Activated T-cell treated with anti-CD3 and anti-CD28 coated beads, Interleukin-2, amount 50 U/mL, for 48 hours (primary cell): Measurements from ENCODE around the gene RPL13.
A peak's percentile ranks its signal among the peaks of the same experiment; 100 is the strongest.

Source experiments
- DNase-seq, 2 experiments: peaks; one replicate each; pipeline ENCODE4 v3.0.0-alpha.2; 2020

Gene RPL13

DNA sequence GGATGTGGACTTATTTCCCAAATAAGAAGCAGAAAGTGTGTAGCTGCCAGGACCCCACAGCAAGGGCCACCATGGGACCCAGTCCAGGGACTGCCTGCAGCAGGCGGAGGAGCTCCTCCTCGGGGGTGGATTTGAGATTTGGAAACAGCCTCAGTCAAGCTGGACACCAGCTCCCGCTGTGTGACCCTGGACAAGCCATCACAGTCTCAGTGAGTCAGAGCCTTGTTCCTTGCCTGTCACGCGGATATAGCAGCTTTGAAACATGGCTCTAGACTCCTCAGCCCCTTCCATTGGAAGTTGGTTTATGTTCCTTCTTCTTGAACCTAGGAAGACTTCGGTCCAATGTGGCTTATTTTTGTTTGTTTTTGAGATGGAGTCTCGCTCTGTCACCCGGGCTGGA is 40.5 kb downstream of the RPL13 start:
- DNase-seq = no peak

GRCh38 chr16:89601906-89602272 is 41.4 kb downstream of the RPL13 start:
- no peak for DNase-seq

DNA sequence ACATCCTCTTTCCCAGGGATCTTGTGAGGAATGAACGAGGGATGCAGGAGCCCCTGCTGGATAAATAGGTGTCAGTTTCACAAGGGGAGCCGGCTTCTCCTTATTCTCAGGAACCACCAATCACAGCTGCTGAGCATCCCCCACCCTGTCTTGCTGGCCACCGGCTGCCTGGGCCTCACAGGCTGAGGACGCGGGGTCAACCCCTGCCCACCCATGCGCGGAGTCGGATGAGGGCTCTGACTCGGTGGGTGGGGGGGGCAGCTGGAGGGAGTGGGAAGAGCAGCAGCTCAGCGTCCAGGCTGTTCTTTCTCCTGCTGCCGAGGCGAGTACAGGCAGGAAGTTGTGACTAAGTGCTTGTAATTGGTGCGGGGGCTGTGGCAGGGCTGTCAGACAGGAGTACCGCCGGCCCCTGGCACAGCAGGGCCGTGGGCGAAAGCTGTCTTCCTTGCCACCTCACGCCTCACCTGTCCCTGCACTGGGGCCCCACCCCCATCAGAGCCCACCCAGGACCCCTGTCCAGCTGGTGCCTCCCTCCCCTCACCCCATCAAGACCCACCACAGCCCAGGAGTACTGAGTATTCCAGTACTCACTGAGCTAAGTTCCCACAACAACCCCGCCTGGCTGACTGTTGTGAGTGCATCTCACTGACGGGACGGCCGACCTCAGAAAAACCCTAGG is 41.9 kb downstream of the RPL13 start:
- DNase-seq = peak; percentile 76 to 81

DNA sequence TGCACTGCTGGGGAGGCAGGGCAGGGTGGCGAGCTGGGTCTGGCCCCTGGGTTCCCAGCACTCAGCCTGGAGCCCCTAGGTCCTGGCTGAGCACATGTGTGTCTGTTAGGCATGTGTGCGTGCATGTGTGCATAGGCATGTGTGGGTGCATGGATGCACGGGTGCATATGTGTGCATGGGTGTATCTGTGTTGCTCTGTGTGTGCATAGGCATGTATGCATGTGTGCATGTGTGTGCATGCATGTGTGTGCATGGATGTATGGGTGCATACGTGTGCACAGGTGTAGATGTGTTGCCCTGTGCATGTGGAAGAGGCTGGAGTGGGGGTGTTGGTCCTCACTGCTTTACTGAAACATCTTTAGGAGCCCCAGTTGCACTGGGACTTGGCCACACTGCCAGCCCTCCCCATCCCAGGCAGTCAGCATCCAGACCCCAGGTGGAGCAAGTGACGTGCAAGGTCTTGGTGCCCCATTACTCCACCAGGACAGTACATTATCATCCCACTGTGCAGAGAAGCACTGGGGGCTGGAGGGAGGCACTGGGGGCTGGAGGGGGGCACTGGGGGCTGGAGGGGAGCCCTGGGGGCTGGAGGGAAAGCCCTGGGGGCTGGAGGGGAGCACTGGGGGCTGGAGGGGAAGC is 42.6 kb downstream of the RPL13 start:
- DNase-seq = no peak

DNA sequence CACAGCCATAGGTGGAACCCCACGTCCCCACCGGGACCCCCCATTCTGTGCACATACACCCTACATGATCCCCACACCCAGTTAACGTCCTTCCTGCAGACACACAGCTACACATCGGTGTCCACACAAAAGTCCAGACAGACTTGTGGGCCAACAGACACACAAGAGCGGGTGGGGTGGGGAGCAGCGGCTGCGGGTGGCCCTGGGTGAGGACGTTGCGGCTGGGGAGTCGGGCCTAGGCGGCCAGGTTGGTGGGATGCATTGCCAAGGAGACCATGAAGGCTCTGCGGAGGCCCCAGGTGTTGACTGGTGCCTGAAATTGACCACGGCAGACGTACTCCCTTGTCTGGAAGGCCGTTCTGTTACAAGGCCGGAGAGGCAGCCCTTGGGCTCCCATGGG is 44.3 kb downstream of the RPL13 start:
- no peak for DNase-seq

DNA sequence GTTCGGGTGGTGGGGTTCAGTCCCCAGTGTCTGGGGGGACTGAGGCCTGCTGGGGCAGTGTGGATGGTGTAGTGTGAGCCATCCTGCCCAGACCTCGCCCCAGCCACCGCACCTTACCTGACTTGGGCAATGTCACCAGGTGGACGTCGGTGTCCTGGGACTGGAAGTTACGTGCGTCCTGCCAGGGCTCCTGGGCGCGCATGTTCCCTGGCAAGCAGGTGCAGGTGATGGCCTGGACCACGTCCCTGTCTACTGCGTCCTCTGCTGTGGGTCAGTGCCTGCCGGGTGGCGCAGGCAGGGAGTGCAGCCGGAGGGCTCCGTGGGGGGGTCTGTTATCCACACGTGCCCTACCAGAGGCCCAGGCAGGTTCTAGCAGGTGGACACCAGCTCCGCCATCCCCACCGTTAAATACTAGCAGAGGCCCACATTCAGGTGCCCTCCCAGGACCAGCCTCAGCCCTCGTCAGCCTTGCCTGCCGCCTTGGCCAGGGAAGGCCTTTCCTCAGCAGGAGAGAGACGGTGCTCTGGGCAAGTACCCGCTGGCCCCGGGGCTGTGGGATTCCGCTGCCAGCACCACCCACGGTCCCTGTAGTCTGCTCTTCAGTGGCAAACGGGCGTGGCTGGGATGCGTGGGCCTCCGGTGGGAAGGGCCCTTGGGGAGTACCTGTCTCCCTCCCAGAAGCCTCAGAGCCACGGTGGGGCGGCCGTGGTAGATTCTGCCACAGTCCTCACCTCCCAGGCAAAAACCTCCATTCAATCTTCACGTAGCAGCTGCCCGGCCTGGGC is 44.9 kb downstream of the RPL13 start:
- DNase-seq = no peak

GRCh38 chr16:89606006-89606405 is 45.5 kb downstream of the RPL13 start:
- no peak for DNase-seq

DNA sequence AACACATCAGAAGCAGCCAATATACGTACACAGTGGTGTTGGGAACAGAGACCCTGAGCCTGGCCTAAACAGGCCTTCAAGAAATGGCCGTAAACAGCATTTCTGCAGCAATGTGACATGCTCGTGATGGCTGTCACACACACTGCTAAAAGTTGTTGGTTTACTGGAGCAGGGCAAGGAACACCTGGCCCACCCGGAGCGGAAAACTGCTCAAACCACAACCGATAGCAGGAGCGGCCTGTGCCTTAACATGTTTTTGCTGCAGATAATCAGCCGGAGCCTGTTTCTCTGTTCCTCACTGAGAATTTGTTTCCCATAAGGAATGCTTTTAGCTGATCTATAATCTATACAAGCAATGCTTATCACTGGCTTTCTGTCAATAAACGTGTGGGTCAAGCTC is 47.0 kb downstream of the RPL13 start:
- no peak for DNase-seq

DNA sequence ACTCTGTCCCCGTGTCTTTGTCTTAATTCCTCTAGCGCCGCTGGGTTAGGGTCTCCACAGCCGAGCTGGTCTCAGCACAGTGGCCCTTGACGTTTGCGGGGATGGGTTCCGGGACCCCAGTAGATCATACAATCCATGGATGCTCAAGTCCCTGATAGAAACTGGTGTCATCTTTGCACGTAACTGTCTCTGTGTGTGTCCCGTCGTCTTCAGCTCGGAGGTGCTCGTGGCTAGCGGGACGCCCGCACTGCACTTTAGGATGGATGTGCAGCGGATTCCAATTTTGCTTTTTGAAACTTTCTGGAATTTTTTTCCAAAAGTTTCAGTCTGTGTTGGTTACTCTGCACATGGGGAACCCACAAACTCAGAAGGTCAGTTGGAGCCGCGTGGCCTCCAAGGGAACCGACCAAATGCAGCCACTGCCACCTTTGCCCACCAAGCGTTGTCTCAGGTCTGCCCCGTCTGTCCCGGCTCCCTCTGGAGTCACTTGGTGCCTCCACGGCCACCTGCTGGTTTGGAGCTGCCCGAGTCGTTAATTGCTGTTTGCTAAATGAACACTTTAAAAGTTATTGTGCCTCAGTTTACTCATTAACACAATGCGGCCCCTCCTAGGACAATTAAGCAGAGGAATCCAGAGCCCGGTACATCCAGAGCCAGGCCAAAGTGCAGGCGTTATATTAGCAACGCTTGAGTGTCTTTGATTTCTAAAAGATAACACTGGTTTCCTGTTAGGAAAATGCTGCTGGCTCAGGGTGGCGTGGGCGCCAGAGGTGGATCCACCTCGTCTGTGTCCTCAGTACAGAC is 47.7 kb downstream of the RPL13 start:
- DNase-seq = no peak

DNA sequence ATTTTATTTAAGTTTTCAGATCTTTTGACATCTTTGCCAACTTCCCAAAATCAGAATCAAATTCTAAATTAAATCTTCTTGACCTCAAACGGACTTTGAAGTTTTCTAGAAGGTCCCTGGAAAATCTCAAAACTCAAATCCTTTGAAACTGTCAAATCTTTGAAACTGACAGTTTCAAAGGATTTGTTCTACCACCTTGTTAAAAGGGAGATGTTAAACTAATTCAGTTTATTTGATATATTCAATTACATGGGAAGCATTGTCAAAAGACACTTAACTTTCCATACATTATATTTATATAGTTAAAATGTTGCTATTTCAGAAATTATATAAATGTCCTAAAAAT is 49.6 kb downstream of the RPL13 start:
- no peak for DNase-seq

DNA sequence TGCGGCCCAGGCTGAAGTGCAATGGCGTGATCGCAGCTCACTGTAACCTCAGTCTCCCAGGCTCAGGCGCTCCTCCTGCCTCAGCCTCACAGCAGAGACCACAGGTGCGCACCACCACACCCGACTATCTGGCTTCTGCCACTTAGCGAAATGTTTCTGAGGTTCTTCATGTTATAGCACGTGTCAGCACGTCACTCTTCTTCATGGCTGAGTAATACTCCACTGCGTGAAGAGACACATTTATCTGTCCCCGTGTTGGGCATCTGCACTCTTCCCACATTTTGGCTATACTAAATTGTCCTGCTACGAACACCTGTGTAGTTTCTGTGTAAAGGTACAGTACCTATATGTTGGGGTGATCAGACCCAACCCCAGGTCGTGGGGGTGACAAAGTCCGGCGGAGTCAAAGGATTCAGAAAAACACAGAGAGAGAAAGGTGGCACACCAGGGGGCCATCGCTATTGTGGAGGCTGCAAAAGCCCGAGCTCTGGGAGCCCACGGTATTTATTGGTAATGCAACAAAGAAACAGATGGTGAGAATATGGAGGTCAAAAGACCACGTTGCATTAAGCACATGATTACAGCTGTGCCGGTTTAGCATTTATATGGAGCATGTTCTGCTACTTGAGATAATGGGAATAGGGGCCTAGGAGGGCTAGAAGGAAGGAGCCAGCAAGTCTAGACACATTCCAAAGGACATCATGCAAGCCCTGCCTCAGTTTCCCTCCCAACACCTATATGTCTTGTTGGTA is 52.1 kb downstream of the RPL13 start:
- DNase-seq = no peak

DNA sequence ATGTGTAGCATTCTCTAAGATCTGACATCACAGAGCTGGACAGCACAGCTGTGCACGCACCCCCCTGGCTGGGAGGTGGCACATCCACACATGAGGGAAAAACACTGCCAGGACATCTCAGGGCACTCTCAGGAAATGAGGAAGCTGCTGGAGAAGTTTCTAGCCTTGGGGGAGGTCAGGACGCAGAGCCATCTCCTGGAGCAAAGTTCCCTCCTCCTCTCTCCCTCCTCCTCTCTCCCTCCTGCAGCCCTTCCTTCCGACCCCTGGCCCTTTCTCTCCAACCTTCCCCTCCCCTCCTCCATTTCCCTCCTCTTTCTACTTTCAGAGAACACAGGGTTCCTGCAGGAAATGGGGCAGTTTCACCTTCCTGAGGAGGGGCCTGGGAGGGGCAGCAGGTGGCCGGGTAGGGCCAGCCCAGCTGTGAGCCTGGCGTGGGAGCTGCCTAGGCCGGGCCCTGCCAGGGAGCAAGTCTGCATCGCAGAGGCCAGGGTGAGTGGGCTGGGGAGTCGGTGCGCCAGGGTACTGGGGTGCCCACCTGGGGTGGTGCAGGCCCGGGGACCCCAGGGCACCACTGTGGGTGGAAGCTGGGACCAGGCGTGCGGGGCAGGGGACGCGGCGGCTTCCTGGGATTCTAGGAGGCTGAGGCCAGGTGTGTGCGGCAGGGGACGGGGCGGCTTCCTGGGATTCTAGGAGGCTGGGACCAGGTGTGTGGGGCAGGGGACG is 52.9 kb downstream of the RPL13 start, which contains the start of gene DPEP1:
DPEP1 (plus strand) TSS at position 412 of the 723 bp plus-strand sequence. CDS start 16,769 bp downstream, outside the sequence.
- DNase-seq = no peak

DNA sequence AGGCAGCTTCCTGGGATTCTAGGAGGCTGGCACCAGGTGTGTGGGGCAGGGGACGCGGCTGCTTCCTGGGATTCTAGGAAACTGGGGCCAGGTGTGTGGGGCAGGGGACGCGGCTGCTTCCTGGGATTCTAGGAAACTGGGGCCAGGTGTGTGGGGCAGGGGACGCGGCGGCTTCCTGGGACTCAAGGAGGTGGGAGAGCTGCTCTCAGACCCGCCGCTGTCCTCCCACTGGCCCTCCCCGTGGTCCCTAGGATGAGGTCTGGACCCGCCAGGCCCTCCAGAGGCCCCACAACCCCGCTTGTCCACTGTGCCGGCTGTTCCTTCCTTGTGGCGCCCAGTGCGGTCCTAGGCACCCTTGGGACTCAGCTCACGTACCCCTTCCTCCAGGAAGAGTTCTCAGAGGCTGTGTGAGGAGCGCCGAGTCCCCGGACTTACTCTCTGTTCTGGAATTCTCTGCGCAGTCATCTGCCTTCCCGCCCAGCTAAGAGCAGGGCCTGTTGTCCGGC is 53.5 kb downstream of the RPL13 start:
- DNase-seq = no peak
